ENCODE data around the gene KIF1B. TPM values are rescaled to one million over a fixed set of nuclear protein-coding genes. Genes with fewer than 3 reads are reported as not detected.
"Not testable (repeated sequence)": the region's sequence is repeated elsewhere in the genome, so short reads cannot be mapped to it uniquely, and the experiment has no call there.

KIF1B gene
- total RNA-seq, 6 donors from 2014 or later, result 29.4 to 67.1 (median 42.0) TPM

DNA sequence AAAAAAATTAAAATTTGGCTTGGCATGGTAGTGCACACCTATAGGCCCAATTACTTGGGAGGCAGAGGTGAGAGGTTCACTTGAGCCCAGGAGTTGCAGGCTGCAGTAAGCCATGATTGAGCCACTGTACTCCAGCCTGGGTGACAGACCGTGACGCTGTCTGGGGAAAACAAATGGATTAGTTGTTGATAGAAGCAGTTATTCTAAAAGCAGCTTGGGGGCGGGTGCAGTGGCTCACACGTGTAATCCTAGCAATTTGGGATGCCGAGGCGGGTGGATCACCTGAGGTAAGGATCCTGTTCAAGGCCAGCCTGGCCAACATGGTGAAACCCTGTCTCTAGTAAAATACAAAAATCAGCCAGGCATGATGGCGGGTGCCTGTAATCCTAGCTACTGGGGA is 40.3 kb downstream of the KIF1B start:
- Histone ChIP-seq H3K27me3 (no peaks in the 10 kb centered on the region), H3K36me3 (no peaks in the 10 kb centered on the region), H3K4me3 (no peak overlapping the region), H3K4me1 (peaks cover 10 to 25% (median 12%) of the 10 kb centered on the region in 4 donors), H3K9me3 (no peaks in the 10 kb centered on the region), H3K27ac (no peak overlapping the region)
- TF ChIP-seq EP300 (IDR thresholded peaks at IDR 0.05), result no peak
- TF ChIP-seq POLR2AphosphoS5 (IDR thresholded peaks at IDR 0.05), result no peak
- no peak for TF ChIP-seq POLR2A (IDR thresholded peaks at IDR 0.05)
- TF ChIP-seq, protein P1, sequence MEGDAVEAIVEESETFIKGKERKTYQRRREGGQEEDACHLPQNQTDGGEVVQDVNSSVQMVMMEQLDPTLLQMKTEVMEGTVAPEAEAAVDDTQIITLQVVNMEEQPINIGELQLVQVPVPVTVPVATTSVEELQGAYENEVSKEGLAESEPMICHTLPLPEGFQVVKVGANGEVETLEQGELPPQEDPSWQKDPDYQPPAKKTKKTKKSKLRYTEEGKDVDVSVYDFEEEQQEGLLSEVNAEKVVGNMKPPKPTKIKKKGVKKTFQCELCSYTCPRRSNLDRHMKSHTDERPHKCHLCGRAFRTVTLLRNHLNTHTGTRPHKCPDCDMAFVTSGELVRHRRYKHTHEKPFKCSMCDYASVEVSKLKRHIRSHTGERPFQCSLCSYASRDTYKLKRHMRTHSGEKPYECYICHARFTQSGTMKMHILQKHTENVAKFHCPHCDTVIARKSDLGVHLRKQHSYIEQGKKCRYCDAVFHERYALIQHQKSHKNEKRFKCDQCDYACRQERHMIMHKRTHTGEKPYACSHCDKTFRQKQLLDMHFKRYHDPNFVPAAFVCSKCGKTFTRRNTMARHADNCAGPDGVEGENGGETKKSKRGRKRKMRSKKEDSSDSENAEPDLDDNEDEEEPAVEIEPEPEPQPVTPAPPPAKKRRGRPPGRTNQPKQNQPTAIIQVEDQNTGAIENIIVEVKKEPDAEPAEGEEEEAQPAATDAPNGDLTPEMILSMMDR (IDR thresholded peaks at IDR 0.05), result no peak
- WGBS, 2 donors, result 88 to 100% methylated on average over 1 to 7 of the region's 7 CpGs
- ATAC-seq (ENCODE audit: low FRiP score in 2 of 2), result no peak
- no peak for DNase-seq

DNA sequence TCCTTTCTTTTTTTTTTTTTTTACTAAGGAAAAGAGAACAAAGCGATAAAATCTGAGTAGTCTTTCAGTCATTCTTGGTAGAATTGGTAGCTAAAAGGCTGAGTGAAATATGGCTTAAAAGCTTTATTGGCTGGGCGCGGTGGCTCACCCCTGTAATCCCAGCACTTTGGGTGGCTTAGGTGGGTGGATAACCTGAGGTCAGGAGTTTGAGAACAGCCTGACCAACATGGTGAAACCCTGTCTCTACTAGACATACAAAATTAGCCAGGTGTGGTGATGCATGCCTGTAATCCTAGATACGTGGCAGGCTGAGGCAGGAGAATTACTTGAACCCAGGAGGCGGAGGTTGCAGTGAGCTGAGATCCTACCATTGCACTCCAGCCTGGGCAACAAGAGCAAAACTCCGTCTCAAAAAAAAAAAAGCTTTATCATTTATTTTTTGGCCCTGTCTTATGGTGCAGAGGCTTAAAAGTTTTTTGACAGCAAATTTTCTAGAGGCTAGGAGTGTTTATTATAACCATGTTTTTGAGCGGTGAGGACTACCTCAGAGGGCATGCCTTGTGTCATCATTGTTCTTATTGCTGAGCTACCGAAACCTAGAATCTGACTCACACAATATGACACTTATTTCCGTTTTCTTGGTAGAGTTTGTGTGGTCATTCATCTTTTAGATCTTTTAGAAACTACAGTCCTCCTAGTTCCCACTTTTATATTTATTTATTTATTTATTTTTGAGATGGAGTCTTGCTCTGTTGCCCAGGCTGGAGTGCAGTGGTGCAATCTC is 41.1 kb downstream of the KIF1B start:
- DNase-seq, H3K4me3 ChIP-seq, H3K27me3 ChIP-seq, H3K9me3 ChIP-seq, H3K36me3 ChIP-seq: not testable (repeated sequence)
- WGBS, 2 donors, result 82 to 91% methylated on average over 9 of the region's 9 CpGs
- Histone ChIP-seq H3K27ac (peak overlapping the region in 1 of 4 donors; percentile 59), H3K4me1 (peaks cover 8 to 25% (median 11%) of the 10 kb centered on the region in 4 donors)
- ATAC-seq (ENCODE audit: low FRiP score in 2 of 2), result peak in 1 of 2 donors; percentile 66

DNA sequence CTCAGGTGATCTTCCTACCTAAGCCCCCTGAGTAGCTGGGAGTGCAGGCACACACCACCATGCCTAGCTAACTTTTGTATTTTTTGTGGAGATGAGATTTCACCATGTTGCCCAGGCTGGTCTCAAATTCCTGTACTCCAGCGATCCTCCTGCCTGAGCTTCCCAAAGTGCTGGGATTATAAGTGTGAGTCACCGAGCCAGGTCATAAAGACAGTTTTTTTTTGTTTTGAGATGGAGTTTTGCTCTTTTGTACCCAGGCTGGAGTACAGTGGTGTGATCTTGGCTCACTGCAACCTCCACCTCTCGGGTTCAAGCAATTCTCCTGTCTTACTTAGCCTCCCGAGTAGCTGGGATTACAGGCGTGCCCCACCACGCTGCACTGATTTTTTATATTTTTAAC is 42.1 kb downstream of the KIF1B start:
- Histone ChIP-seq H3K9me3 (no peaks in the 10 kb centered on the region), H3K27ac (peak overlapping the region in 1 of 4 donors; percentile 46), H3K4me3 (no peak overlapping the region), H3K36me3 (peaks cover 0 to 5% (median 1%) of the 10 kb centered on the region in 4 donors), H3K27me3 (no peaks in the 10 kb centered on the region), H3K4me1 (peaks cover 11 to 32% (median 15%) of the 10 kb centered on the region in 4 donors)
- no peak for DNase-seq
- no peak for ATAC-seq (ENCODE audit: low FRiP score in 2 of 2)
- WGBS, 2 donors, result 98 to 99% methylated on average over 6 of the region's 6 CpGs
- TF ChIP-seq POLR2A (IDR thresholded peaks at IDR 0.05) (no peak), EP300 (IDR thresholded peaks at IDR 0.05) (no peak), POLR2AphosphoS5 (IDR thresholded peaks at IDR 0.05) (no peak)
- TF ChIP-seq, protein P1 (IDR thresholded peaks at IDR 0.05), result no peak

DNA sequence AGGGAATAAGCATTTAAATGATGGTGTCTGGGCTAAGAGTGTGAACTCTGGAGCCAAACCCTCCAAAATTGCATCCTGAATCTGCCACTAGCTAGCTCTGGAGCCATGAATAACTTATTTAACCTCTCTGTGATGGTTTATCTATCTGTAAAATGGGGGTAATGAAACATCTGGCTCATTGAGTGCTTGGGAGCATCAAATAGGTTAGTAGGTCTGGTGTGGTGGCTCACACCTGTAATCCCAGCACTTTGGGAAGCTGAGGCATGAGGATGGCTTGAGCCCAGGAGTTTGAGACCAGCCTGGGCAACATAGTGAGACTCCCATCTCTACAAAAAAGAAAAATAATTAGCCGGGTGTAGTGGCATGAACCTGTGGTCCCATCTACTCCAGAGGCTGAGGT is 42.8 kb downstream of the KIF1B start:
- Histone ChIP-seq H3K4me3 (no peak overlapping the region), H3K27me3 (no peaks in the 10 kb centered on the region), H3K27ac (peak overlapping the region; percentile 31 to 54 (median 47)), H3K36me3 (peaks cover 0 to 5% (median 1%) of the 10 kb centered on the region in 4 donors), H3K4me1 (peaks cover 15 to 38% (median 20%) of the 10 kb centered on the region in 4 donors), H3K9me3 (no peaks in the 10 kb centered on the region)
- WGBS, 2 donors, result 100% methylated on average over 1 of the region's 1 CpG
- no peak for ATAC-seq (ENCODE audit: low FRiP score in 2 of 2)
- TF ChIP-seq, protein P1 (IDR thresholded peaks at IDR 0.05), result no peak
- TF ChIP-seq POLR2A (IDR thresholded peaks at IDR 0.05), result no peak
- TF ChIP-seq POLR2AphosphoS5 (IDR thresholded peaks at IDR 0.05), result no peak
- no peak for TF ChIP-seq EP300 (IDR thresholded peaks at IDR 0.05)
- DNase-seq, result no peak

DNA sequence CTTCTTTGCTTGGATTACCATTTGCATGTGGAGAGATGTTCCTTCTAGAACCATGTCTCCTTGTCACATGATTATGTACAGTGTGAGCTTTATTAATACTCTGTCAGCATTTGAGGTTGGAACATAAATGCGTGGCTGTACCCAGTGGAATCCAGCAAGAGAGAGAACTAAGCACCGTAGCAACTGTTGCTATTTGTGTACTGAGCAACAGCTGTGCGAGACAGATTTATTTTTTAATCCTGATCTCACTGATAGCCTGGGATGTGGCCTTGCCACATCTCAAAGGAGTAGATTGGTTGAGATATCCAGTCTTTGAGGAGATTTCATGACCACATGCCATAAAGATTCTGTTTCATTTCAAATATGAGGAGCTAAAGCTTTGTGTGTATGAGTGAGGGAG is 43.4 kb downstream of the KIF1B start:
- peak overlapping the region; percentile 31 to 54 (median 47) for H3K27ac ChIP-seq
- no peaks in the 10 kb centered on the region for H3K9me3 ChIP-seq
- ATAC-seq (ENCODE audit: low FRiP score in 2 of 2), result peak; percentile 84 to 92
- no peak overlapping the region for H3K4me3 ChIP-seq
- no peaks in the 10 kb centered on the region for H3K27me3 ChIP-seq
- peaks cover 0 to 8% (median 3%) of the 10 kb centered on the region in 4 donors for H3K36me3 ChIP-seq
- no peak for DNase-seq
- 10 to 28% methylated on average over 3 of the region's 3 CpGs for WGBS, 2 donors
- H3K4me1 ChIP-seq, result peaks cover 15 to 44% (median 22%) of the 10 kb centered on the region in 4 donors
- TF ChIP-seq POLR2AphosphoS5 (IDR thresholded peaks at IDR 0.05) (no peak), POLR2A (IDR thresholded peaks at IDR 0.05) (no peak), EP300 (IDR thresholded peaks at IDR 0.05) (no peak)
- TF ChIP-seq, protein P1 (IDR thresholded peaks at IDR 0.05), result no peak

Data from upper lobe of left lung (tissue), 6 donors.